Subcutaneous abdominal adipose tissue (tissue), 5 donors: Measurements from ENCODE around the gene GTF2F2.

ENCODE experiments used
- H3K27ac ChIP-seq: one replicate; pipeline ENCODE4 v1.7.0; 2013; ENCODE audit warnings: low read depth, mild to moderate bottlenecking, inconsistent platforms, low read length, moderate library complexity
- H3K27me3 ChIP-seq, 5 donors: one replicate each; pipeline ENCODE4 v1.7.0; 2013; ENCODE audit warnings: low read length in 5 of 5, inconsistent platforms in 1 of 5; ENCODE audit not compliant: control insufficient read depth in 5 of 5, insufficient read depth in 4 of 5
- H3K36me3 ChIP-seq, 5 donors: one replicate each; pipeline ENCODE4 v1.7.0; 2013; ENCODE audit warnings: low read length in 5 of 5; ENCODE audit not compliant: control insufficient read depth in 5 of 5, insufficient read depth in 5 of 5
- H3K4me1 ChIP-seq, 5 donors: one replicate each; pipeline ENCODE4 v1.7.0; 2013; ENCODE audit warnings: low read length in 5 of 5, mild to moderate bottlenecking in 3 of 5, moderate library complexity in 1 of 5; ENCODE audit not compliant: control insufficient read depth in 5 of 5, insufficient read depth in 5 of 5
- H3K4me3 ChIP-seq, 5 donors: one replicate each; pipeline ENCODE4 v1.7.0; 2013; ENCODE audit warnings: low read length in 5 of 5, low read depth in 1 of 5
- H3K9ac ChIP-seq, 5 donors: one replicate each; pipeline ENCODE4 v1.7.0; 2013; ENCODE audit warnings: low read length in 5 of 5, mild to moderate bottlenecking in 4 of 5, moderate library complexity in 3 of 5
- H3K9me3 ChIP-seq, 5 donors: one replicate each; pipeline ENCODE4 v1.7.0; 2013; ENCODE audit warnings: low read length in 5 of 5; ENCODE audit not compliant: control insufficient read depth in 5 of 5
- donor health status: healthy.
- donor health status: healthy.
- donor health status: healthy.
- donor health status: healthy.
- donor health status: healthy.

Gene GTF2F2

GRCh38 chr13:45119991-45120864 lies at the start of gene GTF2F2:
Gene GTF2F2 (plus strand): TSS chr13:45120510. CDS start chr13:45120656, 146 bp downstream.
- Histone ChIP-seq H3K4me3 (peak within 1 kb of the TSS; percentile 84 to 100 (median 98)), H3K36me3 (no peaks in the 10 kb centered on the region), H3K9me3 (no peaks in the 10 kb centered on the region), H3K27ac (peak within 1 kb of the TSS; percentile 85), H3K9ac (peak within 1 kb of the TSS; percentile 89 to 98 (median 96)), H3K4me1 (peaks cover 3 to 29% (median 24%) of the 10 kb centered on the region in 5 donors), H3K27me3 (no peaks in the 10 kb centered on the region)

GRCh38 chr13:45073809-45074208 lies 46.5 kb upstream of the GTF2F2 start:
- no peaks in the 10 kb centered on the region for H3K4me1 ChIP-seq
- H3K36me3 ChIP-seq = no peaks in the 10 kb centered on the region
- no peak overlapping the region for H3K27ac ChIP-seq
- H3K9me3 ChIP-seq = no peaks in the 10 kb centered on the region
- no peak overlapping the region for H3K9ac ChIP-seq
- no peaks in the 10 kb centered on the region for H3K27me3 ChIP-seq
- H3K4me3 ChIP-seq = no peak overlapping the region

GRCh38 chr13:45074721-45075120 lies 45.6 kb upstream of the GTF2F2 start:
- Histone ChIP-seq H3K27ac (no peak overlapping the region), H3K4me1 (no peaks in the 10 kb centered on the region), H3K9ac (no peak overlapping the region), H3K36me3 (no peaks in the 10 kb centered on the region), H3K9me3 (no peaks in the 10 kb centered on the region), H3K4me3 (no peak overlapping the region), H3K27me3 (no peaks in the 10 kb centered on the region)

- Histone ChIP-seq H3K27me3 (no peaks in the 10 kb centered on the region), H3K27ac (no peak overlapping the region), H3K9ac (no peak overlapping the region), H3K36me3 (no peaks in the 10 kb centered on the region), H3K4me1 (no peaks in the 10 kb centered on the region), H3K4me3 (no peak overlapping the region), H3K9me3 (no peaks in the 10 kb centered on the region)
Measured at GRCh38 chr13:45078003-45078402, 42.3 kb upstream of the GTF2F2 start.

- Histone ChIP-seq H3K4me3 (no peak overlapping the region), H3K27me3 (no peaks in the 10 kb centered on the region), H3K4me1 (no peaks in the 10 kb centered on the region), H3K9me3 (no peaks in the 10 kb centered on the region), H3K27ac (no peak overlapping the region), H3K9ac (no peak overlapping the region), H3K36me3 (no peaks in the 10 kb centered on the region)
Measured at GRCh38 chr13:45082964-45083363, 37.3 kb upstream of the GTF2F2 start.

- H3K9ac ChIP-seq = no peak overlapping the region
- no peaks in the 10 kb centered on the region for H3K9me3 ChIP-seq
- H3K4me3 ChIP-seq = no peak overlapping the region
- no peaks in the 10 kb centered on the region for H3K4me1 ChIP-seq
- H3K27me3 ChIP-seq = no peaks in the 10 kb centered on the region
- no peaks in the 10 kb centered on the region for H3K36me3 ChIP-seq
- no peak overlapping the region for H3K27ac ChIP-seq
Measured at GRCh38 chr13:45084515-45084914, 35.8 kb upstream of the GTF2F2 start.

- Histone ChIP-seq H3K36me3 (no peaks in the 10 kb centered on the region), H3K4me3 (no peak overlapping the region), H3K9me3 (no peaks in the 10 kb centered on the region), H3K4me1 (no peaks in the 10 kb centered on the region), H3K9ac (no peak overlapping the region), H3K27ac (no peak overlapping the region), H3K27me3 (no peaks in the 10 kb centered on the region)
Measured at GRCh38 chr13:45086484-45086883, 33.8 kb upstream of the GTF2F2 start.

GRCh38 chr13:45092663-45093062 lies 27.6 kb upstream of the GTF2F2 start:
- Histone ChIP-seq H3K9ac (no peak overlapping the region), H3K4me3 (no peak overlapping the region), H3K27ac (no peak overlapping the region), H3K4me1 (no peaks in the 10 kb centered on the region), H3K27me3 (no peaks in the 10 kb centered on the region), H3K36me3 (no peaks in the 10 kb centered on the region), H3K9me3 (no peaks in the 10 kb centered on the region)

- Histone ChIP-seq H3K36me3 (no peaks in the 10 kb centered on the region), H3K4me3 (no peak overlapping the region), H3K27ac (no peak overlapping the region), H3K4me1 (no peaks in the 10 kb centered on the region), H3K9me3 (no peaks in the 10 kb centered on the region), H3K9ac (no peak overlapping the region), H3K27me3 (no peaks in the 10 kb centered on the region)
Measured at GRCh38 chr13:45100573-45101262, 19.6 kb upstream of the GTF2F2 start.

- H3K4me3 ChIP-seq = no peak overlapping the region
- H3K27ac ChIP-seq = no peak overlapping the region
- H3K9ac ChIP-seq = no peak overlapping the region
- no peaks in the 10 kb centered on the region for H3K9me3 ChIP-seq
- H3K4me1 ChIP-seq = no peaks in the 10 kb centered on the region
- no peaks in the 10 kb centered on the region for H3K27me3 ChIP-seq
- H3K36me3 ChIP-seq = no peaks in the 10 kb centered on the region
Measured at GRCh38 chr13:45101327-45102018, 18.8 kb upstream of the GTF2F2 start.
